HEK293 (cell line): Measurements from ENCODE around the gene ARIH1.
"Not testable (repeated sequence)": the region's sequence is repeated elsewhere in the genome, so short reads cannot be mapped to it uniquely, and the experiment has no call there.

Experiments used
- CTCF ChIP-seq: fragments of 450-650 bp; formaldehyde crosslinking; IDR thresholded peaks from 2 replicates; pipeline ENCODE4 v1.5.1; 2016; ENCODE audit warnings: missing biosample characterization, missing genetic modification characterization
- KLF10 ChIP-seq: fragments of 450-650 bp; IDR thresholded peaks from 2 replicates; pipeline ENCODE4 v1.5.1; 2018; ENCODE audit warnings: missing biosample characterization, mild to moderate bottlenecking, missing genetic modification characterization
- PATZ1 ChIP-seq: fragments of 450-650 bp; formaldehyde crosslinking; IDR thresholded peaks from 2 replicates; pipeline ENCODE4 v1.5.1; 2016; ENCODE audit warnings: missing biosample characterization, missing genetic modification characterization
- TSHZ1 ChIP-seq: fragments of 450-650 bp; formaldehyde crosslinking; IDR thresholded peaks from 2 replicates; pipeline ENCODE4 v1.5.1; 2016; ENCODE audit warnings: missing biosample characterization, missing genetic modification characterization, borderline replicate concordance
- YY1 ChIP-seq: fragments of 450-650 bp; formaldehyde crosslinking; IDR thresholded peaks from 2 replicates; pipeline ENCODE4 v1.5.1; 2018; ENCODE audit warnings: missing biosample characterization, missing genetic modification characterization
- ZBTB48 ChIP-seq: fragments of 450-650 bp; formaldehyde crosslinking; IDR thresholded peaks from 2 replicates; pipeline ENCODE4 v1.5.1; 2016; ENCODE audit warnings: missing biosample characterization, missing genetic modification characterization
- ZNF600 ChIP-seq: fragments of 450-650 bp; formaldehyde crosslinking; IDR thresholded peaks from 2 replicates; pipeline ENCODE4 v1.5.1; 2016; ENCODE audit warnings: missing biosample characterization, missing genetic modification characterization
- ZNF701 ChIP-seq: fragments of 450-650 bp; formaldehyde crosslinking; IDR thresholded peaks from 2 replicates; pipeline ENCODE4 v1.5.1; 2016; ENCODE audit warnings: missing biosample characterization, missing genetic modification characterization
- ZNF768 ChIP-seq: fragments of 450-650 bp; formaldehyde crosslinking; IDR thresholded peaks from 2 replicates; pipeline ENCODE4 v1.5.1; 2018; ENCODE audit warnings: missing biosample characterization, mild to moderate bottlenecking, missing genetic modification characterization
- TF ChIP-seq, protein P1 (sequence below): fragments of 450-650 bp; formaldehyde crosslinking; IDR thresholded peaks from 2 replicates; pipeline ENCODE4 v1.5.1; 2016; ENCODE audit warnings: missing biosample characterization, missing genetic modification characterization

GRCh38 chr15:72442848-72443247 lies 31.3 kb upstream of the ARIH1 start:
- TF ChIP-seq ZNF600 (tag by site-specific recombination); CTCF (tag by site-specific recombination); YY1; PATZ1; ZNF701 (tag by site-specific recombination); ZBTB48 (tag by site-specific recombination); ZNF768 (tag by site-specific recombination); TSHZ1; KLF10 (tag by site-specific recombination): not testable (repeated sequence)
- TF ChIP-seq, protein P1, sequence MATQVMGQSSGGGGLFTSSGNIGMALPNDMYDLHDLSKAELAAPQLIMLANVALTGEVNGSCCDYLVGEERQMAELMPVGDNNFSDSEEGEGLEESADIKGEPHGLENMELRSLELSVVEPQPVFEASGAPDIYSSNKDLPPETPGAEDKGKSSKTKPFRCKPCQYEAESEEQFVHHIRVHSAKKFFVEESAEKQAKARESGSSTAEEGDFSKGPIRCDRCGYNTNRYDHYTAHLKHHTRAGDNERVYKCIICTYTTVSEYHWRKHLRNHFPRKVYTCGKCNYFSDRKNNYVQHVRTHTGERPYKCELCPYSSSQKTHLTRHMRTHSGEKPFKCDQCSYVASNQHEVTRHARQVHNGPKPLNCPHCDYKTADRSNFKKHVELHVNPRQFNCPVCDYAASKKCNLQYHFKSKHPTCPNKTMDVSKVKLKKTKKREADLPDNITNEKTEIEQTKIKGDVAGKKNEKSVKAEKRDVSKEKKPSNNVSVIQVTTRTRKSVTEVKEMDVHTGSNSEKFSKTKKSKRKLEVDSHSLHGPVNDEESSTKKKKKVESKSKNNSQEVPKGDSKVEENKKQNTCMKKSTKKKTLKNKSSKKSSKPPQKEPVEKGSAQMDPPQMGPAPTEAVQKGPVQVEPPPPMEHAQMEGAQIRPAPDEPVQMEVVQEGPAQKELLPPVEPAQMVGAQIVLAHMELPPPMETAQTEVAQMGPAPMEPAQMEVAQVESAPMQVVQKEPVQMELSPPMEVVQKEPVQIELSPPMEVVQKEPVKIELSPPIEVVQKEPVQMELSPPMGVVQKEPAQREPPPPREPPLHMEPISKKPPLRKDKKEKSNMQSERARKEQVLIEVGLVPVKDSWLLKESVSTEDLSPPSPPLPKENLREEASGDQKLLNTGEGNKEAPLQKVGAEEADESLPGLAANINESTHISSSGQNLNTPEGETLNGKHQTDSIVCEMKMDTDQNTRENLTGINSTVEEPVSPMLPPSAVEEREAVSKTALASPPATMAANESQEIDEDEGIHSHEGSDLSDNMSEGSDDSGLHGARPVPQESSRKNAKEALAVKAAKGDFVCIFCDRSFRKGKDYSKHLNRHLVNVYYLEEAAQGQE (tag by site-specific recombination): not testable (repeated sequence)
